WTC11 (cell line): Measurements from ENCODE around the gene CD2.

Experiments used
- ATF3 ChIP-seq: sonication (generic); formaldehyde crosslinking; conservative IDR thresholded peaks from 2 replicates; pipeline ENCODE4 v1.8.1; 2022; ENCODE audit warnings: mild to moderate bottlenecking, missing genetic modification reagents
- CTCF ChIP-seq: fragments of 200-600 bp; IDR thresholded peaks from 2 replicates; pipeline ENCODE4 v1.8.0; 2022; ENCODE audit warnings: antibody characterized with exemption
- E2F4 ChIP-seq: sonication (generic); formaldehyde crosslinking; IDR thresholded peaks from 2 replicates; pipeline ENCODE4 v1.8.1; 2022; ENCODE audit warnings: low read depth, mild to moderate bottlenecking, moderate library complexity, missing genetic modification reagents, borderline replicate concordance
- MYBL2 ChIP-seq: sonication (generic); formaldehyde crosslinking; IDR thresholded peaks from 2 replicates; pipeline ENCODE4 v1.8.1; 2023; ENCODE audit warnings: mild to moderate bottlenecking, moderate library complexity, missing genetic modification reagents
- TF ChIP-seq, protein P1 (sequence below): sonication (generic); formaldehyde crosslinking; IDR thresholded peaks from 2 replicates; pipeline ENCODE4 v1.8.1; 2022; ENCODE audit warnings: missing genetic modification reagents, borderline replicate concordance

DNA sequence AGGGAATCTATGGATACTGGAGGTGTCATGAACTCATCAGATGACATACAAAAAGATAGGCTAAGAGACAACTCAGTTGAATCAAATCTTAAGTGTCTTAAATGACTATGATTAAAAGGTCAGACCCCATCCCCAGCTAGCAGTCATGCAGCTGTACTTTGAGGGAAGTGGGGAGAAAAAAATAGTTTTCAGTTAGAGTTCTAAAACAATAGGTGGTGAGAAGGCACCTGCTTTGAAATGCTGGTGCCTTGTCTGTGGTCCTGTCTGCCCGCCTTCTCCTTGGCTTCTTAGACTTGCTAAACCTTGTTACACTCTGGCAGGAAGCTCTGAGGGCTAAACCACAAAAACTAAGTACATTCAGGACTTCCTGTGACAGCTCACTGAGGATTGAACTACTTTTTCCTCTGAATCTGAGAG lies 15.3 kb downstream of the CD2 start:
- no peak for TF ChIP-seq E2F4 (CRISPR knock-in tag)
- no peak for TF ChIP-seq MYBL2 (CRISPR knock-in tag)
- no peak for TF ChIP-seq CTCF
- TF ChIP-seq, protein P1, sequence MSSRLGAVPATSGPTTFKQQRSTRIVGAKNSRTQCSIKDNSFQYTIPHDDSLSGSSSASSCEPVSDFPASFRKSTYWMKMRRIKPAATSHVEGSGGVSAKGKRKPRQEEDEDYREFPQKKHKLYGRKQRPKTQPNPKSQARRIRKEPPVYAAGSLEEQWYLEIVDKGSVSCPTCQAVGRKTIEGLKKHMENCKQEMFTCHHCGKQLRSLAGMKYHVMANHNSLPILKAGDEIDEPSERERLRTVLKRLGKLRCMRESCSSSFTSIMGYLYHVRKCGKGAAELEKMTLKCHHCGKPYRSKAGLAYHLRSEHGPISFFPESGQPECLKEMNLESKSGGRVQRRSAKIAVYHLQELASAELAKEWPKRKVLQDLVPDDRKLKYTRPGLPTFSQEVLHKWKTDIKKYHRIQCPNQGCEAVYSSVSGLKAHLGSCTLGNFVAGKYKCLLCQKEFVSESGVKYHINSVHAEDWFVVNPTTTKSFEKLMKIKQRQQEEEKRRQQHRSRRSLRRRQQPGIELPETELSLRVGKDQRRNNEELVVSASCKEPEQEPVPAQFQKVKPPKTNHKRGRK (CRISPR knock-in tag): no peak
- no peak for TF ChIP-seq ATF3 (CRISPR knock-in tag)
